ENCODE measurements around the gene TRPV3.
"Not testable (repeated sequence)": the region's sequence is repeated elsewhere in the genome, so short reads cannot be mapped to it uniquely, and the experiment has no call there.

TRPV3 gene

GRCh38 chr17:3519472-3519871, 38.1 kb downstream of the TRPV3 start:
- DNase-seq = not testable (repeated sequence)

- no peak for DNase-seq
These were observed 42.7 kb downstream of the TRPV3 start for GRCh38 chr17:3514873-3515272.

- DNase-seq = not testable (repeated sequence)
These were observed 43.4 kb downstream of the TRPV3 start for GRCh38 chr17:3514167-3514566.

- no peak for DNase-seq
These were observed 44.1 kb downstream of the TRPV3 start for GRCh38 chr17:3513305-3514035.

GRCh38 chr17:3512505-3513171, 45.0 kb downstream of the TRPV3 start:
- no peak for DNase-seq

- DNase-seq = no peak
These were observed 45.6 kb downstream of the TRPV3 start for GRCh38 chr17:3511852-3512504.

GRCh38 chr17:3510090-3510489, 47.5 kb downstream of the TRPV3 start:
- DNase-seq = no peak

- no peak for DNase-seq
These were observed 49.7 kb downstream of the TRPV3 start for GRCh38 chr17:3507869-3508268.

- no peak for DNase-seq
These were observed 50.5 kb downstream of the TRPV3 start for GRCh38 chr17:3507071-3507470.

GRCh38 chr17:3506054-3506453, 51.6 kb downstream of the TRPV3 start:
- DNase-seq = no peak

GRCh38 chr17:3505008-3505407, 52.6 kb downstream of the TRPV3 start:
- DNase-seq = no peak

GRCh38 chr17:3503285-3503684, 54.3 kb downstream of the TRPV3 start:
- no peak for DNase-seq

- DNase-seq = no peak
These were observed 55.1 kb downstream of the TRPV3 start for GRCh38 chr17:3502466-3502865.

- no peak for DNase-seq
These were observed 56.3 kb downstream of the TRPV3 start for GRCh38 chr17:3501344-3501743.

GRCh38 chr17:3497101-3497500, 60.5 kb downstream of the TRPV3 start:
- no peak for DNase-seq

GRCh38 chr17:3485481-3486068, 72.0 kb downstream of the TRPV3 start:
- DNase-seq = no peak

- no peak for DNase-seq
These were observed 74.8 kb downstream of the TRPV3 start for GRCh38 chr17:3482852-3483251.

- no peak for DNase-seq
These were observed 77.6 kb downstream of the TRPV3 start for GRCh38 chr17:3479988-3480387.

GRCh38 chr17:3475812-3476610, 81.6 kb downstream of the TRPV3 start, which contains the start of gene ASPA:
Gene ASPA, plus strand, starts transcription at chr17:3475997. Its CDS starts 163 bp downstream, at chr17:3476160.
- DNase-seq = no peak

- no peak for DNase-seq
These were observed 82.3 kb downstream of the TRPV3 start for GRCh38 chr17:3475251-3475685.

- DNase-seq = no peak
These were observed 83.4 kb downstream of the TRPV3 start for GRCh38 chr17:3474212-3474611.

- DNase-seq = no peak
These were observed 85.5 kb downstream of the TRPV3 start for GRCh38 chr17:3472137-3472536.

GRCh38 chr17:3471599-3471998, 86.0 kb downstream of the TRPV3 start, which contains the start of gene SPATA22:
Gene SPATA22, minus strand, starts transcription at chr17:3471819. Its CDS starts 2,494 bp downstream, at chr17:3469325.
- DNase-seq = no peak

All from NCI-H1417 treated with DMSO at 0.1 percent for 48 hours (cell line).